Adrenal gland (tissue), 12 donors: Measurements from ENCODE around the gene DAPP1. TPM values are rescaled to one million over a fixed set of nuclear protein-coding genes. Genes with fewer than 3 reads are reported as not detected.

ENCODE experiments used
- DNase-seq, 7 donors: peaks; one replicate each; pipeline ENCODE4 v3.0.0-alpha.2; 2019 to 2020
- H3K27ac ChIP-seq, 5 donors: fragments of 200-600 bp; sonication (generic) in 4 of 5; 1 replicate in 3 of 5; 2 replicates in 2 of 5; pipeline versions ENCODE4 v1.5.1 to v1.8.0; 2016 to 2020; ENCODE audit warnings: mild to moderate bottlenecking in 1 of 5
- H3K27me3 ChIP-seq: fragments of 200-600 bp; 2 replicates; pipeline ENCODE4 v1.8.0; 2021
- H3K36me3 ChIP-seq, 2 donors: fragments of 200-600 bp; replicated peaks in 1 of 2; 1 replicate in 1 of 2; 2 replicates in 1 of 2; pipeline versions ENCODE4 v1.5.1 to v1.8.0; 2018 to 2022
- H3K4me1 ChIP-seq, 2 donors: fragments of 200-600 bp; replicated peaks in 1 of 2; 1 replicate in 1 of 2; 2 replicates in 1 of 2; pipeline versions ENCODE4 v1.5.1 to v1.8.0; 2018 to 2021
- H3K4me3 ChIP-seq, 4 donors: fragments of 200-600 bp; sonication (generic) in 3 of 4; one replicate each; pipeline ENCODE4 v1.5.1; 2016 to 2018
- H3K9me3 ChIP-seq, 3 donors: fragments of 200-600 bp; sonication (generic) in 1 of 3; replicated peaks in 1 of 3; 1 replicate in 2 of 3; 2 replicates in 1 of 3; pipeline versions ENCODE4 v1.5.1 to v1.8.0; 2016 to 2021
- POLR2A ChIP-seq, 2 donors: fragments of 450-650 bp; IDR thresholded peaks; one replicate each; pipeline ENCODE4 v1.6.1; 2017; ENCODE audit warnings: antibody characterized with exemption in 2 of 2, mild to moderate bottlenecking in 2 of 2, moderate library complexity in 1 of 2
- WGBS, 4 donors: extraction: QIAGEN DNeasy Blood & Tissue Kit in 2 of 4; methylation state at CpG; one replicate each; pipeline versions ENCODE4 v1.1.5 to v1.1.7; 2013 to 2017; 5-methylcytosine and 5-hydroxymethylcytosine counted together
- intact Hi-C, 2 donors: fragments of 100-400 bp; cut with DNase I; formaldehyde crosslinking; loops; one replicate each; pipeline versions ENCODE4 v1.14.1 to v1.15.0; 2022 to 2023
- polyA plus RNA-seq, 3 donors: library from polyadenylated mRNA; stranded (reverse); fragments of 200-250 nt in 2 of 3; fragments of 350-450 nt in 1 of 3; fragmentation: Illumina TruSeq in 1 of 3; extraction: RNeasy Lipid Tissue Mini Kit (QIAGEN cat#74804) in 1 of 3; gene quantifications; one replicate each; pipeline ENCODE4 v1.2.3, GENCODE V29; 2013 to 2014
- total RNA-seq, 9 donors: library from RNA; depleted of rRNA in 4 of 9; stranded (reverse); fragments of >200 nt in 4 of 9; fragments of 120-200 nt in 1 of 9; fragmentation: NEBNext Ultra II Directional in 1 of 9; extraction: Animal tissue kit (Norgen Biotek cat#: 25700) in 1 of 9; gene quantifications; one replicate each; pipeline versions ENCODE4 v1.1.0 to v1.2.4, GENCODE V29; 2013 to 2023
- TF ChIP-seq, protein P1 (sequence below), 6 experiments: fragments of 450-650 bp in 4 of 6; fragments of 200-600 bp in 2 of 6; sonication (generic) in 1 of 6; IDR thresholded peaks; 1 replicate in 5 of 6; 2 replicates in 1 of 6; pipeline versions ENCODE4 v1.5.1 to v1.8.0; 2016 to 2021; ENCODE audit warnings: antibody characterized with exemption in 6 of 6, mild to moderate bottlenecking in 2 of 6, moderate library complexity in 1 of 6
- donor health status: healthy with polysubstance abuse.
- donor health status: Bipolar disorder and iron deficiency.
- donor health status: DM: yes; HTN: yes; CAD: no.
- donor health status: DM: no; HTN: no; CAD: no.
- donor health status: DM: no; HTN: no; CAD: no.
- donor health status: DM: yes; HTN: yes; CAD: no.

DAPP1 gene
- total and polyA plus RNA-seq, 12 donors = 0.42 to 3.7 (median 1.4) TPM

DNA sequence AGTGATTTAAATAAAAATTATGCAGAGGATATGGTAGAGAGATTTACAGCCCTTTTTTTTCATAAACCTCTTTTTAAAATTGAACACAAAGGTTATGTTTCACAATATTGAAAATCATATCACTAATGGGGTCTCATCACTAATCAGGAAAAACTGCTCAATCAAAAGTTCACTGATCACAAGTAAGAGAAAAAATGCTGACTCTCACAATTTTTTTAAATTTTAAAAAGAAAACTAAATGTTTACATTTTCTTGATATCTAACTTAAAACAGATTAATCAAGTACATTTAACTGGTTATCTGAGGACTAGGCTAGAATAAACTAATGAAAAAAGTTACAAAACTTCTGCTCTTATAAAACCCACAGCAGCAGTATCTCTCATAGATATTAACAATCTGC, 69.1 kb downstream of the DAPP1 start:
- no peaks in the 10 kb centered on the region for H3K27me3 ChIP-seq
- peaks cover 0 to 44% of the 10 kb centered on the region in 2 donors for H3K36me3 ChIP-seq
- no peak overlapping the region for H3K4me3 ChIP-seq
- no peak overlapping the region for H3K27ac ChIP-seq
- TF ChIP-seq POLR2A (IDR thresholded peaks at IDR 0.05) = no peak
- TF ChIP-seq, protein P1, sequence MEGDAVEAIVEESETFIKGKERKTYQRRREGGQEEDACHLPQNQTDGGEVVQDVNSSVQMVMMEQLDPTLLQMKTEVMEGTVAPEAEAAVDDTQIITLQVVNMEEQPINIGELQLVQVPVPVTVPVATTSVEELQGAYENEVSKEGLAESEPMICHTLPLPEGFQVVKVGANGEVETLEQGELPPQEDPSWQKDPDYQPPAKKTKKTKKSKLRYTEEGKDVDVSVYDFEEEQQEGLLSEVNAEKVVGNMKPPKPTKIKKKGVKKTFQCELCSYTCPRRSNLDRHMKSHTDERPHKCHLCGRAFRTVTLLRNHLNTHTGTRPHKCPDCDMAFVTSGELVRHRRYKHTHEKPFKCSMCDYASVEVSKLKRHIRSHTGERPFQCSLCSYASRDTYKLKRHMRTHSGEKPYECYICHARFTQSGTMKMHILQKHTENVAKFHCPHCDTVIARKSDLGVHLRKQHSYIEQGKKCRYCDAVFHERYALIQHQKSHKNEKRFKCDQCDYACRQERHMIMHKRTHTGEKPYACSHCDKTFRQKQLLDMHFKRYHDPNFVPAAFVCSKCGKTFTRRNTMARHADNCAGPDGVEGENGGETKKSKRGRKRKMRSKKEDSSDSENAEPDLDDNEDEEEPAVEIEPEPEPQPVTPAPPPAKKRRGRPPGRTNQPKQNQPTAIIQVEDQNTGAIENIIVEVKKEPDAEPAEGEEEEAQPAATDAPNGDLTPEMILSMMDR (IDR thresholded peaks at IDR 0.05) = no peak
- intact Hi-C loops = no loop called here
- peaks cover 0 to 15% of the 10 kb centered on the region in 2 donors for H3K4me1 ChIP-seq
- DNase-seq = no peak
- no peaks in the 10 kb centered on the region for H3K9me3 ChIP-seq

DNA sequence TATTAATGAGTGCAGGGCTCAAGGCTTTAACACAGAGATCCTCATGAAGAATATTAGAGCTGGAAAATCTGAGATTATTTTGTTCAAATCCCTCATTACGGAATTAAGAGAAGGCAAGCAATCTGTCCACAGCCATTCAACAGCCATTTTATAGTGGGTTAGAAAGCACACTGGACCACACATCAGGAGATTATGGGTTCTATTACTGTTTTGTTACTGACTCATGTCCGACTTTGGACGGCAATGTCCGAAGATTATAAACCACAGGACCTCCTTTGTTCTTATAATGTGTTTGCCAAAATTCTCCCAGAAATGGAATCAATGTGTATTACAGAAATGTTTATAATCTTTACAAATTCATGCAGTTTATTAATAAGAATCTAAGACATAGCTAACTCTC, 69.5 kb downstream of the DAPP1 start:
- no peak for DNase-seq
- TF ChIP-seq POLR2A (IDR thresholded peaks at IDR 0.05) = no peak
- TF ChIP-seq, protein P1 (IDR thresholded peaks at IDR 0.05) = no peak
- H3K9me3 ChIP-seq = no peaks in the 10 kb centered on the region
- H3K27me3 ChIP-seq = no peaks in the 10 kb centered on the region
- peaks cover 0 to 39% of the 10 kb centered on the region in 2 donors for H3K36me3 ChIP-seq
- 87 to 95% (median 88%) methylated on average over 4 of the region's 4 CpGs for WGBS, 4 donors
- intact Hi-C loops = no loop called here
- H3K4me3 ChIP-seq = no peak overlapping the region
- H3K4me1 ChIP-seq = peaks cover 0 to 17% of the 10 kb centered on the region in 2 donors
- H3K27ac ChIP-seq = no peak overlapping the region

DNA sequence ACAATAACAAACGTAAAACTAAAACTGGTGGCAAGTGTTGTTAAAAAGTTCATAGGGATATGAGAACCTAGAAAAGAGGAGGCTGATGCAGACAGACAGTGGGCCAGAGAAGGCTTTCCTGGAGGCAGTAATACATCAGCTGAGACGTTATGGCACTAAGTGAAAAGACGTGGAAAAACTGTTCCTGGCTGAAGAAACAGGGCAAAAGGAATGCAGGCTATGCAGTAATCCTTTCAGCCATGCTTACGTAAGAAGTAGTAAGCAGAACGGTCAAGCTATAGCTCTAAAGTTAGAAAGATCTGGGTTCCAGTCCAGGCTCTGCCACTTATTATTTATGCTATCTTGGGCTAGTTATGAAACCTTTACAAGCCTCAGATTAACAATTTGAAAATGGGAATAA, 71.2 kb downstream of the DAPP1 start:
- TF ChIP-seq, protein P1 (IDR thresholded peaks at IDR 0.05) = no peak
- TF ChIP-seq POLR2A (IDR thresholded peaks at IDR 0.05) = no peak
- Histone ChIP-seq H3K9me3 (no peaks in the 10 kb centered on the region), H3K36me3 (peaks cover 0 to 31% of the 10 kb centered on the region in 2 donors), H3K4me3 (no peak overlapping the region), H3K27ac (no peak overlapping the region), H3K27me3 (no peaks in the 10 kb centered on the region), H3K4me1 (peaks cover 4 to 32% of the 10 kb centered on the region in 2 donors)
- no peak for DNase-seq
- intact Hi-C loops = no loop called here
- 74 to 81% (median 77%) methylated on average over 5 of the region's 5 CpGs for WGBS, 4 donors

DNA sequence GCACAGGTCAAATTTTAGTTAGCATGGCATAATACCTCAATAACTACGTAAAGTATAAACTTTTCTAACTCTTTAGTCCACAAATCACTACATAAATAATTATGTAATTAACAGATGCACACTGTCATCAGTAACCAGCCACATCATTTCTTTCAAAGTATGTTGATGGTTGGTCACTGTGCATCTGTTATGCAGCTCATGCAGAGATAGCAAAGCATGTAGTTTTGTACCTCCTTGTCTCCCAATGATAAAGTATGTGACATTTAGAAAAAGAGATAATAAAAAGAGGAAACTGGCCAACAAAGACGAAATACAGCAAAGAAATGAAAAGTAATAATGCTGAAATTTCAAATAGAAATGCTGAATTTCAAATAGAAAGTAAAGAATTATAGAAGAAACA, 74.7 kb downstream of the DAPP1 start:
- no peak overlapping the region for H3K27ac ChIP-seq
- H3K36me3 ChIP-seq = peaks cover 0 to 9% of the 10 kb centered on the region in 2 donors
- TF ChIP-seq POLR2A (IDR thresholded peaks at IDR 0.05) = no peak
- TF ChIP-seq, protein P1 (IDR thresholded peaks at IDR 0.05) = no peak
- H3K9me3 ChIP-seq = no peaks in the 10 kb centered on the region
- H3K27me3 ChIP-seq = no peaks in the 10 kb centered on the region
- H3K4me3 ChIP-seq = no peak overlapping the region
- 55 to 68% (median 60%) methylated on average over 2 of the region's 2 CpGs for WGBS, 4 donors
- intact Hi-C loops = loop anchor here in 1 of 2 donors (10.0 kb wide), 1 partner anchor 53 kb away; the partner anchor contains the start of gene DNAJB14
- H3K4me1 ChIP-seq = peaks cover 12 to 41% of the 10 kb centered on the region in 2 donors
- no peak for DNase-seq
